AG04450 (cell line): ENCODE results near the gene ADGRG6. TPM values are rescaled to one million over a fixed set of nuclear protein-coding genes. Genes with fewer than 3 reads are reported as not detected.

Experiments used
- CTCF ChIA-PET: fragments of 300-600, 350-600 bp; formaldehyde crosslinking; extraction: SDS; loops from one replicate; lab custom pipeline; 2022; ENCODE audit warnings: antibody characterized with exemption, inconsistent platforms; lab: Charles Lee
- POLR2A ChIA-PET: fragments of 350-600 bp; formaldehyde crosslinking; extraction: SDS; loops from one replicate; lab custom pipeline; 2021; ENCODE audit warnings: antibody characterized with exemption, inconsistent platforms; lab: Yijun Ruan, JAX
- DNase-seq: peaks from one replicate; pipeline ENCODE4 v3.0.0-alpha.2; 2011; ENCODE audit warnings: low read depth, low spot score
- H3K27ac ChIP-seq: one replicate; pipeline ENCODE4 v1.5.1; 2012; ENCODE audit warnings: low read depth, low read length, control low read depth
- H3K27me3 ChIP-seq: one replicate; pipeline ENCODE4 v1.6.0; 2012; ENCODE audit warnings: low read length; ENCODE audit not compliant: control insufficient read depth, insufficient read depth
- H3K4me3 ChIP-seq: 2 replicates; pipeline ENCODE4 v1.5.1; 2011; ENCODE audit warnings: mild to moderate bottlenecking, low read depth, low read length, control low read depth
- H3K9me3 ChIP-seq: 2 replicates; pipeline ENCODE4 v1.5.1; 2012; ENCODE audit warnings: low read length; ENCODE audit not compliant: control insufficient read depth, insufficient read depth
- CTCF ChIP-seq: IDR thresholded peaks from 2 replicates; pipeline ENCODE4 v1.5.1; 2011; ENCODE audit warnings: low read depth, low read length, control low read depth, inconsistent platforms
- polyA plus RNA-seq: library from polyadenylated mRNA; depleted of rRNA; stranded (reverse); fragments of >200 nt; gene quantifications from 2 replicates; pipeline ENCODE4 v1.2.3, GENCODE V29; 2011

ADGRG6 gene
- polyA plus RNA-seq, 1 experiment = 16.2 TPM

GRCh38 chr6:142306736-142307135 lies 4.9 kb downstream of the ADGRG6 start:
- H3K4me3 ChIP-seq = no peak overlapping the region
- no peak for TF ChIP-seq CTCF
- no peak for DNase-seq
- CTCF ChIA-PET = no interaction called here
- POLR2A ChIA-PET = no interaction called here
- H3K27ac ChIP-seq = no peak overlapping the region
- no peaks in the 10 kb centered on the region for H3K9me3 ChIP-seq
- H3K27me3 ChIP-seq = no peaks in the 10 kb centered on the region

GRCh38 chr6:142307963-142308748 lies 6.3 kb downstream of the ADGRG6 start:
- H3K27ac ChIP-seq = no peak overlapping the region
- no peak for TF ChIP-seq CTCF
- H3K4me3 ChIP-seq = no peak overlapping the region
- ChIA-PET POLR2A (no interaction called here), CTCF (interaction anchor here (1.4 kb wide), 1 partner anchor 162 kb away, joined by 3 read pairs; no protein-coding TSS in a partner anchor)
- H3K9me3 ChIP-seq = no peaks in the 10 kb centered on the region
- no peaks in the 10 kb centered on the region for H3K27me3 ChIP-seq
- no peak for DNase-seq

DNA sequence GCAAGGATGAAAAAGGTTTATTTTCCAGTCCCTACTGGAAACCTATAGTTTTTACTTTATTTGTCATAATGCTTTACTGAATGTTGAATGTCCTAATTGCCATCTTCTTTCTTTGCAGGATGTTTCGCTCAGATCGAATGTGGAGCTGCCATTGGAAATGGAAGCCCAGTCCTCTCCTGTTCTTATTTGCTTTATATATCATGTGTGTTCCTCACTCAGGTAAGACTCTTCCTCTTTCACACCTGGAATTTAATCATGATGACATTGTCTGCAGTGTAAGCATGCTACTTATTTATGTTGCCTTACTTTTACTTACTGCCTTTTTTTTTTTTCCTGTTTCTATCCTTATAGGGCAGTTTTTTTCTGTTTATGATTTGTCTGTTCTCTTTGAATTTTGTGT lies 7.6 kb downstream of the ADGRG6 start:
- POLR2A ChIA-PET = interaction anchor here (0.7 kb wide), 1 partner anchor 36 kb away, joined by 3 read pairs; no protein-coding TSS in a partner anchor
- Histone ChIP-seq H3K9me3 (no peaks in the 10 kb centered on the region), H3K27ac (no peak overlapping the region), H3K4me3 (no peak overlapping the region), H3K27me3 (no peaks in the 10 kb centered on the region)
- DNase-seq = no peak
- TF ChIP-seq CTCF = no peak
- CTCF ChIA-PET = interaction anchor here (0.7 to 1.4 kb wide), 2 partner anchors 134 to 163 kb away, joined by 3 read pairs; no protein-coding TSS in a partner anchor

GRCh38 chr6:142313284-142313683 lies 11.5 kb downstream of the ADGRG6 start:
- DNase-seq = no peak
- H3K9me3 ChIP-seq = no peaks in the 10 kb centered on the region
- POLR2A ChIA-PET = no interaction called here
- TF ChIP-seq CTCF = no peak
- H3K4me3 ChIP-seq = no peak overlapping the region
- CTCF ChIA-PET = interaction anchor here (1.1 to 1.5 kb wide), 2 partner anchors 10 to 167 kb away, joined by 3 to 4 read pairs; no protein-coding TSS in a partner anchor
- no peaks in the 10 kb centered on the region for H3K27me3 ChIP-seq
- H3K27ac ChIP-seq = no peak overlapping the region

- CTCF ChIA-PET = no interaction called here
- Histone ChIP-seq H3K27ac (no peak overlapping the region), H3K9me3 (no peaks in the 10 kb centered on the region), H3K27me3 (no peaks in the 10 kb centered on the region), H3K4me3 (no peak overlapping the region)
- DNase-seq = no peak
- TF ChIP-seq CTCF = no peak
- POLR2A ChIA-PET = no interaction called here
Measured at GRCh38 chr6:142316791-142317368, 15.1 kb downstream of the ADGRG6 start.
